Upper lobe of right lung (tissue), 1 donor: ENCODE results near the gene SUSD3. TPM values are rescaled to one million over a fixed set of nuclear protein-coding genes. Genes with fewer than 3 reads are reported as not detected.

Source experiments
- ATAC-seq: fragments of 200-7000 bp; cut with Tn5 transposase; one replicate; pipeline ENCODE4 v1.9.1; 2020; ENCODE audit warnings: mild to moderate bottlenecking, moderate library complexity
- DNase-seq: peaks from one replicate; pipeline ENCODE4 v3.0.0-alpha.2; 2020
- H3K27ac ChIP-seq: fragments of 200-600 bp; one replicate; pipeline ENCODE4 v1.8.0; 2022
- H3K27me3 ChIP-seq: fragments of 200-600 bp; one replicate; pipeline ENCODE4 v1.8.0; 2022; ENCODE audit warnings: mild to moderate bottlenecking
- H3K36me3 ChIP-seq: fragments of 200-600 bp; one replicate; pipeline ENCODE4 v1.8.0; 2022
- H3K4me1 ChIP-seq: fragments of 200-600 bp; one replicate; pipeline ENCODE4 v1.8.0; 2022
- H3K4me3 ChIP-seq: fragments of 200-600 bp; one replicate; pipeline ENCODE4 v1.8.0; 2022; ENCODE audit warnings: mild to moderate bottlenecking
- H3K9me3 ChIP-seq: fragments of 200-600 bp; one replicate; pipeline ENCODE4 v1.8.0; 2022
- CTCF ChIP-seq: fragments of 200-600 bp; IDR thresholded peaks from one replicate; pipeline ENCODE4 v1.8.0; 2022; ENCODE audit warnings: antibody characterized with exemption
- intact Hi-C: fragments of 100-400 bp; cut with DNase I; formaldehyde crosslinking; loops from one replicate; pipeline ENCODE4 v1.11.0; 2022
- total RNA-seq: library from RNA; stranded (reverse); fragmentation: NEBNext Ultra II Directional; extraction: Animal tissue kit (Norgen Biotek cat#: 25700); gene quantifications from one replicate; pipeline ENCODE4 v1.2.1, GENCODE V29; 2021
- donor health status: DM: no; HTN: yes; CAD: no; lungs with severe emphysema.

SUSD3 gene
- total RNA-seq, 1 donor from 2014 or later, result 4.8 TPM

- TF ChIP-seq CTCF, result no peak
- Histone ChIP-seq H3K9me3 (no peaks in the 10 kb centered on the region), H3K4me3 (no peak overlapping the region), H3K36me3 (peaks cover 19% of the 10 kb centered on the region), H3K27me3 (no peaks in the 10 kb centered on the region), H3K4me1 (peaks cover 71% of the 10 kb centered on the region), H3K27ac (peak overlapping the region; percentile 17)
- DNase-seq (no peak), ATAC-seq (no peak)
- intact Hi-C loops, result no loop called here
Observed at GRCh38 chr9:93128715-93129224, 70.3 kb downstream of the SUSD3 start.

- H3K9me3 ChIP-seq, result no peaks in the 10 kb centered on the region
- no peak overlapping the region for H3K4me3 ChIP-seq
- H3K27ac ChIP-seq, result peak overlapping the region; percentile 17
- DNase-seq, result no peak
- intact Hi-C loops, result no loop called here
- no peaks in the 10 kb centered on the region for H3K27me3 ChIP-seq
- peaks cover 71% of the 10 kb centered on the region for H3K4me1 ChIP-seq
- TF ChIP-seq CTCF, result no peak
- ATAC-seq, result no peak
- H3K36me3 ChIP-seq, result peaks cover 14% of the 10 kb centered on the region
Observed at GRCh38 chr9:93129286-93129685, 70.8 kb downstream of the SUSD3 start.

- intact Hi-C loops, result no loop called here
- peak overlapping the region; percentile 96 for H3K27ac ChIP-seq
- TF ChIP-seq CTCF, result no peak
- DNase-seq (no peak), ATAC-seq (no peak)
- peaks cover 76% of the 10 kb centered on the region for H3K4me1 ChIP-seq
- H3K36me3 ChIP-seq, result peaks cover 8% of the 10 kb centered on the region
- no peaks in the 10 kb centered on the region for H3K27me3 ChIP-seq
- no peak overlapping the region for H3K4me3 ChIP-seq
- H3K9me3 ChIP-seq, result no peaks in the 10 kb centered on the region
Observed at GRCh38 chr9:93129691-93130500, 71.4 kb downstream of the SUSD3 start.

GRCh38 chr9:93130861-93131481, 72.5 kb downstream of the SUSD3 start:
- Histone ChIP-seq H3K4me3 (no peak overlapping the region), H3K36me3 (no peaks in the 10 kb centered on the region), H3K27ac (peak overlapping the region; percentile 96), H3K27me3 (no peaks in the 10 kb centered on the region), H3K4me1 (peaks cover 81% of the 10 kb centered on the region), H3K9me3 (no peaks in the 10 kb centered on the region)
- intact Hi-C loops, result no loop called here
- DNase-seq (no peak), ATAC-seq (no peak)
- peak; percentile 19 for TF ChIP-seq CTCF

- Histone ChIP-seq H3K4me1 (peaks cover 75% of the 10 kb centered on the region), H3K27me3 (no peaks in the 10 kb centered on the region), H3K9me3 (no peaks in the 10 kb centered on the region), H3K27ac (peak overlapping the region; percentile 96), H3K4me3 (no peak overlapping the region), H3K36me3 (no peaks in the 10 kb centered on the region)
- TF ChIP-seq CTCF, result no peak
- intact Hi-C loops, result no loop called here
- no peak for ATAC-seq
- DNase-seq, result no peak
Observed at GRCh38 chr9:93131599-93132286, 73.2 kb downstream of the SUSD3 start.
